ENCODE measurements around the gene SGCA. TPM values are rescaled to one million over a fixed set of nuclear protein-coding genes. Genes with fewer than 3 reads are reported as not detected.

Gene SGCA
- total RNA-seq, 1 experiment from 2014 or later: 0.24 TPM

DNA sequence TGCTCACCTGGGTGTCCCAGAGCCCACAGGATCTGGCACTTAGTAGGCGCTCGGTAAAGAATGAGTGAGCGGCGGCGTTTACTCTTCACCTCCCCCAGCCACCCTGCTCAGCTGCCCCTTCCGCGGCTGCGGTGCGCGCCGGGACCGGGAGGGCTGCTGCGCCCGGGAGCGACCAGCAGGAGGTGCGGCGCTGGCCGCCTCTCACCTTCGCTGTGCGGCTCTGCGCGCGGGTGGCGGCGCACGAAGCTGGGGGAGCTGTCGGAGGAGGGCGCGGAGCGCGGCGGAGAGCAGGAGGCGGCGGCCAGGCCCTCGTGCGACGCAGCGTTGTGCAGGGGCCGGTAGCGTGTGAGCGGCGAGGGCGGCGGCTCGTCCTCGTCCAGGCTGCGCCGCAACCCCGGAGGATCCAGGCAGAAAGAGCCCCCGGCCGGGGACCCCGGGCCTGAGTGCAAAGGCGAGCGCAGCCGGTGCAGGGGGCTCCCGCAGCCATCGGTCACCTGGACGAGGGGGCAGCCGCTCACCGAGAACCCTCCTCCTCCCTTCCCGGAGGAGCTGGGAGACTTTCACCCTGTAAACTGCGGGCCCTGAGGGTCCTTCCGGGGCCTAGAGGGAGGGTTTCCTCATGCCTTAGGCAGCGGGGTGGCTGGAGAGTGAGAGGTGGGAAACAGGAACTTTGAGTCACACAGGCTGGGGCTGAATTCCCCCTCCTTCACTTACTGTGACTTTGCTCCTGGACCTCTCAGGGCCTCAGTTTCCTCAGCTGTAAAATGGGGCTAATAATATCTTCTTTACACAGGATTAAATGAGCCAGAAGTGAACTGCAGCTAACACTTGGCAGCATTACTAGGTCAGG lies 48.4 kb upstream of the SGCA start:
- no peaks in the 10 kb centered on the region for H3K9me3 ChIP-seq (ENCODE audit: control insufficient read depth, low read depth, low read length)
- H3K27ac ChIP-seq (ENCODE audit: insufficient read length, low read depth, low read length): no peak overlapping the region
- H3K14ac ChIP-seq (ENCODE audit: insufficient read depth, low read length): 0 out of 2 replicates have a peak overlapping the region, but pooled peaks have one; percentile 38
- no CpG with 5 or more reads among the region's 64 CpGs for WGBS (ENCODE audit: extremely low coverage, insufficient read length, low lambda C conversion rate)
- peaks cover 15 to 27% of the 10 kb centered on the region in 2 experiments for H3K4me1 Mint-ChIP-seq
- H4K5ac ChIP-seq (ENCODE audit: insufficient read length, low read depth, low read length): no peak overlapping the region
- no peak overlapping the region; a peak in 1 of 7 replicates for H3K27ac Mint-ChIP-seq
- no peak overlapping the region for H2BK5ac ChIP-seq (ENCODE audit: insufficient read length, low read length)
- no peak overlapping the region for H2BK20ac ChIP-seq (ENCODE audit: low read depth, low read length, poor library complexity, severe bottlenecking)
- H3K27me3 Mint-ChIP-seq (ENCODE audit: low read depth): peaks cover 60% of the 10 kb centered on the region
- no peak overlapping the region for H2BK12ac ChIP-seq (ENCODE audit: insufficient read length, low read depth, low read length)
- TF ChIP-seq CTCF (conservative IDR thresholded peaks at IDR 0.05): peak; percentile 75
- no peak overlapping the region for H3K23ac ChIP-seq (ENCODE audit: insufficient read length, low read depth, low read length)
- no peaks in the 10 kb centered on the region for H3K79me2 ChIP-seq (ENCODE audit: insufficient read depth, low read length)
- H2BK120ac ChIP-seq (ENCODE audit: low read depth, low read length, poor library complexity, severe bottlenecking): no peak overlapping the region
- H2AK5ac ChIP-seq (ENCODE audit: insufficient read length, low read length): no peak overlapping the region
- no peaks in the 10 kb centered on the region; the same call in 1 of the 2 replicates for H3K27me3 ChIP-seq (ENCODE audit: insufficient read depth, low read length)
- peaks cover 0 to 10% (median 2%) of the 10 kb centered on the region in 3 experiments; a peak in 2 of 7 replicates for H3K36me3 Mint-ChIP-seq (ENCODE audit: insufficient read depth in 1 of 3, low read depth in 3 of 3)
- H3K4me2 ChIP-seq (ENCODE audit: insufficient read depth, insufficient read length, low read length): peak overlapping the region; percentile 36
- H4K91ac ChIP-seq (ENCODE audit: insufficient read length, low read depth, low read length): no peak overlapping the region
- H3T11ph ChIP-seq (ENCODE audit: low read length): no peak overlapping the region
- no peak overlapping the region for H3K9ac ChIP-seq (ENCODE audit: extremely low read depth, insufficient read length, low read length)
- H4K20me1 ChIP-seq (ENCODE audit: control insufficient read depth, insufficient read depth, insufficient read length): no peaks in the 10 kb centered on the region
- H3K4ac ChIP-seq (ENCODE audit: low read depth, low read length): no peak overlapping the region
- H3K4me3 Mint-ChIP-seq: peak overlapping the region; percentile 48 to 65
- H2AFZ ChIP-seq (ENCODE audit: low read length): no peak overlapping the region
- H3K56ac ChIP-seq (ENCODE audit: insufficient read length, low read depth, low read length): no peak overlapping the region
- DNase-seq: peak; percentile 90
- peaks cover 9% of the 10 kb centered on the region; the same call in 1 of the 2 replicates for H3K4me1 ChIP-seq (ENCODE audit: insufficient read depth, low read length)
- H3K18ac ChIP-seq (ENCODE audit: insufficient read length, low read depth, low read length): peak overlapping the region; percentile 16
- no peaks in the 10 kb centered on the region for H3K23me2 ChIP-seq (ENCODE audit: insufficient read length, low read depth, low read length, poor library complexity, severe bottlenecking)
- H3K9me3 Mint-ChIP-seq: no peaks in the 10 kb centered on the region; a peak in 1 of 5 replicates
- no peaks in the 10 kb centered on the region for H3K79me1 ChIP-seq (ENCODE audit: insufficient read depth, low read depth, low read length, poor library complexity, severe bottlenecking)
- no peak overlapping the region for H2BK15ac ChIP-seq (ENCODE audit: low read depth, low read length)
- no peak overlapping the region for H4K8ac ChIP-seq (replicated peaks; ENCODE audit: insufficient read length, low read depth, low read length)

Measured in H9 (cell line).